ENCODE results near the gene PRUNE2.

Gene PRUNE2

GRCh38 chr9:76657265-76657664 is 248.6 kb downstream of the PRUNE2 start:
- Histone ChIP-seq H3K9me3 (ENCODE audit: control insufficient read depth in 2 of 2, low read length in 2 of 2) (no peaks in the 10 kb centered on the region), H3K36me3 (ENCODE audit: control insufficient read depth in 2 of 2, insufficient read depth in 2 of 2, low read length in 2 of 2) (peaks cover 0 to 3% of the 10 kb centered on the region in 2 donors), H3K9ac (ENCODE audit: low read depth in 1 of 2, low read length in 2 of 2) (no peak overlapping the region), H3K4me1 (ENCODE audit: control insufficient read depth in 2 of 2, insufficient read depth in 2 of 2, low read length in 2 of 2) (peaks cover 0 to 5% of the 10 kb centered on the region in 2 donors), H3K27me3 (ENCODE audit: control insufficient read depth in 2 of 2, insufficient read depth in 2 of 2, low read length in 2 of 2) (no peaks in the 10 kb centered on the region), H3K4me3 (ENCODE audit: low read length in 2 of 2) (no peak overlapping the region), H3K27ac (ENCODE audit: low read depth in 2 of 2, low read length in 2 of 2) (no peak overlapping the region)

DNA sequence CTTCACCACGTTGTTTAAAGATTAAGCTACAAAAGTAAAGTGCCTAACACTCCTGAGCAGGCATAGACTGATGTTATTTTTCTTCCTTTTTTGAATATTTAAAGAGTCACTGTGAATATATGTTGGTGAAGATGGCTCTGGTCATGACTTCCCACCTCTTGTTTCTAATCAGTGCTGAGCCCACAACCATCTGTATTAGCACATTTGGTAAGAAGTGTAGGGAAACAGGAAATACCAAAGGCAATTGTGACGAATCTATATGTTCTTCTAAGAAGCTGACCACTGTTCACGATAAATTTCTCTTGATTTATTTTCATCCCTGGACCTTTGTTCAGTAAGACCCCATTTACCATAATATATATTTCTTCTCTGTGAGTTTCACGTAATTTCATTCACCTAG is 249.9 kb downstream of the PRUNE2 start:
- Histone ChIP-seq H3K36me3 (ENCODE audit: control insufficient read depth in 2 of 2, insufficient read depth in 2 of 2, low read length in 2 of 2) (peaks cover 0 to 3% of the 10 kb centered on the region in 2 donors), H3K9ac (ENCODE audit: low read depth in 1 of 2, low read length in 2 of 2) (no peak overlapping the region), H3K4me3 (ENCODE audit: low read length in 2 of 2) (no peak overlapping the region), H3K4me1 (ENCODE audit: control insufficient read depth in 2 of 2, insufficient read depth in 2 of 2, low read length in 2 of 2) (peaks cover 3 to 8% of the 10 kb centered on the region in 2 donors), H3K27ac (ENCODE audit: low read depth in 2 of 2, low read length in 2 of 2) (no peak overlapping the region), H3K9me3 (ENCODE audit: control insufficient read depth in 2 of 2, low read length in 2 of 2) (no peaks in the 10 kb centered on the region), H3K27me3 (ENCODE audit: control insufficient read depth in 2 of 2, insufficient read depth in 2 of 2, low read length in 2 of 2) (no peaks in the 10 kb centered on the region)

DNA sequence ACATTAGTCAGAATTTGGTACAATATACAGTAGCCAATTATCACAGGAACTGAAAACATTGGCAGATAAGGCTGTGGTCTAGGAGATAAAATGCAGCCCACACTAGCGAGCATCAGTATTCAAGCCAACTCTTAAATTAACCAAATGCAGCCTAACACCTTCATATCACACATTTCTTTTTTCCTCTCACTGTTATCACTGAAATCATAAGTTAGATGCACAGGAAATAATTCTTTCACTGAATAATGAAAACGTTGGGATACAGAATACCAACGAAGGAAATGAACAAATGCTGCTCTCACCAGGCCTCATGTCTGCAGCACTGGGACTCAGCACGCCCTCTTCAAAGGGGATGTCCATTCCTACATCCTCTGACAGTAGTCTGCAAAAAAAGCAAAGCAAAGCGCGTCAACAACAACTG is 250.8 kb downstream of the PRUNE2 start:
- H3K27ac ChIP-seq (ENCODE audit: low read depth in 2 of 2, low read length in 2 of 2), result no peak overlapping the region
- H3K9me3 ChIP-seq (ENCODE audit: control insufficient read depth in 2 of 2, low read length in 2 of 2), result no peaks in the 10 kb centered on the region
- H3K36me3 ChIP-seq (ENCODE audit: control insufficient read depth in 2 of 2, insufficient read depth in 2 of 2, low read length in 2 of 2), result peaks cover 0 to 3% of the 10 kb centered on the region in 2 donors
- H3K4me3 ChIP-seq (ENCODE audit: low read length in 2 of 2), result no peak overlapping the region
- no peak overlapping the region for H3K9ac ChIP-seq (ENCODE audit: low read depth in 1 of 2, low read length in 2 of 2)
- H3K4me1 ChIP-seq (ENCODE audit: control insufficient read depth in 2 of 2, insufficient read depth in 2 of 2, low read length in 2 of 2), result peaks cover 6 to 13% of the 10 kb centered on the region in 2 donors
- H3K27me3 ChIP-seq (ENCODE audit: control insufficient read depth in 2 of 2, insufficient read depth in 2 of 2, low read length in 2 of 2), result no peaks in the 10 kb centered on the region

- Histone ChIP-seq H3K36me3 (ENCODE audit: control insufficient read depth in 2 of 2, insufficient read depth in 2 of 2, low read length in 2 of 2) (peaks cover 0 to 3% of the 10 kb centered on the region in 2 donors), H3K27me3 (ENCODE audit: control insufficient read depth in 2 of 2, insufficient read depth in 2 of 2, low read length in 2 of 2) (no peaks in the 10 kb centered on the region), H3K9me3 (ENCODE audit: control insufficient read depth in 2 of 2, low read length in 2 of 2) (no peaks in the 10 kb centered on the region), H3K4me1 (ENCODE audit: control insufficient read depth in 2 of 2, insufficient read depth in 2 of 2, low read length in 2 of 2) (peaks cover 6 to 13% of the 10 kb centered on the region in 2 donors), H3K27ac (ENCODE audit: low read depth in 2 of 2, low read length in 2 of 2) (no peak overlapping the region), H3K4me3 (ENCODE audit: low read length in 2 of 2) (no peak overlapping the region), H3K9ac (ENCODE audit: low read depth in 1 of 2, low read length in 2 of 2) (no peak overlapping the region)
Measured at GRCh38 chr9:76654575-76654974, 251.3 kb downstream of the PRUNE2 start.

- Histone ChIP-seq H3K9ac (ENCODE audit: low read depth in 1 of 2, low read length in 2 of 2) (no peak overlapping the region), H3K9me3 (ENCODE audit: control insufficient read depth in 2 of 2, low read length in 2 of 2) (no peaks in the 10 kb centered on the region), H3K27ac (ENCODE audit: low read depth in 2 of 2, low read length in 2 of 2) (no peak overlapping the region), H3K4me3 (ENCODE audit: low read length in 2 of 2) (no peak overlapping the region), H3K36me3 (ENCODE audit: control insufficient read depth in 2 of 2, insufficient read depth in 2 of 2, low read length in 2 of 2) (peaks cover 0 to 3% of the 10 kb centered on the region in 2 donors), H3K27me3 (ENCODE audit: control insufficient read depth in 2 of 2, insufficient read depth in 2 of 2, low read length in 2 of 2) (no peaks in the 10 kb centered on the region), H3K4me1 (ENCODE audit: control insufficient read depth in 2 of 2, insufficient read depth in 2 of 2, low read length in 2 of 2) (peaks cover 6 to 13% of the 10 kb centered on the region in 2 donors)
Measured at GRCh38 chr9:76654051-76654461, 251.9 kb downstream of the PRUNE2 start.

- Histone ChIP-seq H3K27me3 (ENCODE audit: control insufficient read depth in 2 of 2, insufficient read depth in 2 of 2, low read length in 2 of 2) (no peaks in the 10 kb centered on the region), H3K36me3 (ENCODE audit: control insufficient read depth in 2 of 2, insufficient read depth in 2 of 2, low read length in 2 of 2) (peaks cover 0 to 3% of the 10 kb centered on the region in 2 donors), H3K4me1 (ENCODE audit: control insufficient read depth in 2 of 2, insufficient read depth in 2 of 2, low read length in 2 of 2) (peaks cover 6 to 9% of the 10 kb centered on the region in 2 donors), H3K9ac (ENCODE audit: low read depth in 1 of 2, low read length in 2 of 2) (no peak overlapping the region), H3K27ac (ENCODE audit: low read depth in 2 of 2, low read length in 2 of 2) (no peak overlapping the region), H3K9me3 (ENCODE audit: control insufficient read depth in 2 of 2, low read length in 2 of 2) (no peaks in the 10 kb centered on the region), H3K4me3 (ENCODE audit: low read length in 2 of 2) (no peak overlapping the region)
Measured at GRCh38 chr9:76652894-76653293, 253.0 kb downstream of the PRUNE2 start.

DNA sequence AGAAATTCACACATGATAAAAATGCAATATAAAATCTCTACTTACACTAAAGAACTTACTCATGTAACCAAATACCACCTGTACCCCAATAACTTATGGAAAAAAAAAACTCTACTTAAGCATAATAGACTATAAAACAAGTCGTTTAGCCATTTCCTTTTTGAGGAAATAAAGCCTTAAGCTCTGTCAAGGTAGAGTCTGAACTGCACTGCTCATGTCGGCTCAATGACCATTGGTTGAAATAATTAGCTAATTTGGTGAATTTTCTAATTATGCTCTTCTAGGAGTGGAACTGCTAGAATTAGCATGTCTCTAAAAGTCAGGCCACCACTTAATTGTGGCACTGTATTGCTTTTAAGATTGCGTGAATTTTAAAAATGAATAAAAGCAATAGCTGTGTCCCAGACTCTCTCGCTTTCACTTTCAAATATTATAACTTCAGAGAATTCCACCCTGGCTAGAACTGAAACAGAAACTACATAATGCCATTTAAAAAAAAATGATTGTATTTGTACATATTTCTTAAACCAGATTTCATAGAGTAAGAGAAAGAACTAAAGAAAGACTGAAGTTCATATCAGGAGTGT is 254.7 kb downstream of the PRUNE2 start:
- peak overlapping the region in 1 of 2 donors; percentile 39 for H3K9ac ChIP-seq (ENCODE audit: low read depth in 1 of 2, low read length in 2 of 2)
- H3K36me3 ChIP-seq (ENCODE audit: control insufficient read depth in 2 of 2, insufficient read depth in 2 of 2, low read length in 2 of 2), result peaks cover 0 to 3% of the 10 kb centered on the region in 2 donors
- peaks cover 6 to 9% of the 10 kb centered on the region in 2 donors for H3K4me1 ChIP-seq (ENCODE audit: control insufficient read depth in 2 of 2, insufficient read depth in 2 of 2, low read length in 2 of 2)
- H3K27ac ChIP-seq (ENCODE audit: low read depth in 2 of 2, low read length in 2 of 2), result peak overlapping the region; percentile 24 to 36
- no peaks in the 10 kb centered on the region for H3K9me3 ChIP-seq (ENCODE audit: control insufficient read depth in 2 of 2, low read length in 2 of 2)
- H3K4me3 ChIP-seq (ENCODE audit: low read length in 2 of 2), result peak overlapping the region; percentile 22 to 60
- no peaks in the 10 kb centered on the region for H3K27me3 ChIP-seq (ENCODE audit: control insufficient read depth in 2 of 2, insufficient read depth in 2 of 2, low read length in 2 of 2)

DNA sequence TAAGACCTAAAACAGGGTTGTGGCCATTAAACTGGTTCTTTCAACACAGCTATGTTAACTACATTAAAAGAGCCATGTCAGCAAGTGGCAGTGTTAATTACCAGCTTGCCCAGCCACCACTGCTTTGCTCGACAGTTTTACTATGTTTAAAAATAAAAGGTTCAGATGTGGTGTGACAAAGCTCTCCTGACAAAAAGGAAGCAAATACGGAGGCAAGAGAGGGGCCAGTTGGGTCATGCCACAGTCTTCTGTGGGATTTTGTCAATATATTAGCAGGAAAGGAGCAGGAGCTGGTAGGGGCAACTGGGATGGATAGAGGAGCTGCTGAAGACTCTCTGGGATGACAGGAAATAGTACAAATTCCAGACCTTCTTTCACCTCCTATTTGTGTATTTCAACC is 255.2 kb downstream of the PRUNE2 start:
- peaks cover 0 to 3% of the 10 kb centered on the region in 2 donors for H3K36me3 ChIP-seq (ENCODE audit: control insufficient read depth in 2 of 2, insufficient read depth in 2 of 2, low read length in 2 of 2)
- H3K9me3 ChIP-seq (ENCODE audit: control insufficient read depth in 2 of 2, low read length in 2 of 2), result no peaks in the 10 kb centered on the region
- H3K4me3 ChIP-seq (ENCODE audit: low read length in 2 of 2), result peak overlapping the region in 1 of 2 donors; percentile 60
- H3K9ac ChIP-seq (ENCODE audit: low read depth in 1 of 2, low read length in 2 of 2), result no peak overlapping the region
- no peaks in the 10 kb centered on the region for H3K27me3 ChIP-seq (ENCODE audit: control insufficient read depth in 2 of 2, insufficient read depth in 2 of 2, low read length in 2 of 2)
- peak overlapping the region in 1 of 2 donors; percentile 24 for H3K27ac ChIP-seq (ENCODE audit: low read depth in 2 of 2, low read length in 2 of 2)
- H3K4me1 ChIP-seq (ENCODE audit: control insufficient read depth in 2 of 2, insufficient read depth in 2 of 2, low read length in 2 of 2), result peaks cover 6 to 11% of the 10 kb centered on the region in 2 donors

GRCh38 chr9:76649894-76650293 is 256.0 kb downstream of the PRUNE2 start:
- peaks cover 6 to 11% of the 10 kb centered on the region in 2 donors for H3K4me1 ChIP-seq (ENCODE audit: control insufficient read depth in 2 of 2, insufficient read depth in 2 of 2, low read length in 2 of 2)
- peaks cover 0 to 3% of the 10 kb centered on the region in 2 donors for H3K36me3 ChIP-seq (ENCODE audit: control insufficient read depth in 2 of 2, insufficient read depth in 2 of 2, low read length in 2 of 2)

GRCh38 chr9:76646249-76646648 is 259.7 kb downstream of the PRUNE2 start:
- H3K4me1 ChIP-seq (ENCODE audit: control insufficient read depth in 2 of 2, insufficient read depth in 2 of 2, low read length in 2 of 2), result peaks cover 6 to 13% of the 10 kb centered on the region in 2 donors
- no peaks in the 10 kb centered on the region for H3K36me3 ChIP-seq (ENCODE audit: control insufficient read depth in 2 of 2, insufficient read depth in 2 of 2, low read length in 2 of 2)
- H3K27ac ChIP-seq (ENCODE audit: low read depth in 2 of 2, low read length in 2 of 2), result no peak overlapping the region
- H3K9me3 ChIP-seq (ENCODE audit: control insufficient read depth in 2 of 2, low read length in 2 of 2), result no peaks in the 10 kb centered on the region
- no peak overlapping the region for H3K4me3 ChIP-seq (ENCODE audit: low read length in 2 of 2)
- H3K9ac ChIP-seq (ENCODE audit: low read depth in 1 of 2, low read length in 2 of 2), result no peak overlapping the region
- H3K27me3 ChIP-seq (ENCODE audit: control insufficient read depth in 2 of 2, insufficient read depth in 2 of 2, low read length in 2 of 2), result no peaks in the 10 kb centered on the region

More at GRCh38 chr9:76649894-76650293, 256.0 kb downstream of the PRUNE2 start:
- no peak overlapping the region for H3K27ac ChIP-seq (ENCODE audit: low read depth in 2 of 2, low read length in 2 of 2)
- H3K27me3 ChIP-seq (ENCODE audit: control insufficient read depth in 2 of 2, insufficient read depth in 2 of 2, low read length in 2 of 2), result no peaks in the 10 kb centered on the region
- H3K4me3 ChIP-seq (ENCODE audit: low read length in 2 of 2), result no peak overlapping the region
- H3K9ac ChIP-seq (ENCODE audit: low read depth in 1 of 2, low read length in 2 of 2), result no peak overlapping the region
- H3K9me3 ChIP-seq (ENCODE audit: control insufficient read depth in 2 of 2, low read length in 2 of 2), result no peaks in the 10 kb centered on the region
